Endothelial cell of hepatic sinusoid (primary cell): ENCODE results near the gene CKMT2.

Experiments
- in situ Hi-C: cut with HindIII; loops from 2 replicates; pipeline ENCODE4 v1.10.0; 2017; ENCODE audit warnings: low sequenced_read_pairs

The CKMT2 gene

GRCh38 chr5:81302596-81302995 is 69.5 kb downstream of the CKMT2 start:
- in situ Hi-C loops, result no loop called here

- in situ Hi-C loops, result no loop called here
Measured at GRCh38 chr5:81303563-81303962, 70.4 kb downstream of the CKMT2 start.

DNA sequence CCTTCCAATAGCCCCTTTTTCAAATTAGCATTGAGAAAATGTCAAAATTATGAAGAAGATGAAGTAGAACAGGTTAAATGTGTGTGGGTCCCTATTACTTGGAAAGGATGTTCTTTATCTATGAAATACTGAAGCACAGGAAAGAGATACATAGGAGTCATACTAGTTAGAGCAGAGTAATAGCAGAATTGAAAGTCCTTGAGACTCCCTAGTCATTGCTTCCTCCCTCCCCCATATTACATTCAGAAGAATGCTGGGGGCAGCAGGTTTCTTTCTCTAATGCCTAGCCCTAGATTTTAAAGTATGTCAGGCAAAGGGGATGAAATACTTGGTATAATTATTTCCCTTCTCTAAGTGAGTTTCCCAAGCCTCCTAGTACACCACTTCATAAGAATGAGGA is 72.7 kb downstream of the CKMT2 start:
- in situ Hi-C loops, result no loop called here

DNA sequence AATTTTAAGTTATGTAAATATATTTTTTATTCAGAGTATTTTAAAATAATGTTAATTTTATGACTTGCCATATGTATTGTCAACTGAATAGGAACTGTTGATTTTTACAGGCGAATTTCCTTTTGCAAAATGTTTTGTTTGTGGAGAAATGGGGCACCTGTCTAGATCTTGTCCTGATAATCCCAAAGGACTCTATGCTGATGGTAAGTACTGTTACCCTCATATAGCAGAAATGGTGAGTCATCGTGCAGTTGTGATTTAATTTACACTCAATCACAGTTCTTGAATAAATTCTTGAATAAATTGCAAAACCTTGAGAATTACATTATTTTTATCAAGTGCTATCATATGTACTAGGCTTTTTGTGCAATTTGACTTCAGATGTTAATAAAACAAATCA is 75.7 kb downstream of the CKMT2 start:
- in situ Hi-C loops, result no loop called here

- in situ Hi-C loops, result no loop called here
Measured at GRCh38 chr5:81310402-81311063, 77.4 kb downstream of the CKMT2 start.

- in situ Hi-C loops, result no loop called here
Measured at GRCh38 chr5:81313278-81313677, 80.2 kb downstream of the CKMT2 start.

- in situ Hi-C loops, result no loop called here
Measured at GRCh38 chr5:81313686-81314085, 80.6 kb downstream of the CKMT2 start.

DNA sequence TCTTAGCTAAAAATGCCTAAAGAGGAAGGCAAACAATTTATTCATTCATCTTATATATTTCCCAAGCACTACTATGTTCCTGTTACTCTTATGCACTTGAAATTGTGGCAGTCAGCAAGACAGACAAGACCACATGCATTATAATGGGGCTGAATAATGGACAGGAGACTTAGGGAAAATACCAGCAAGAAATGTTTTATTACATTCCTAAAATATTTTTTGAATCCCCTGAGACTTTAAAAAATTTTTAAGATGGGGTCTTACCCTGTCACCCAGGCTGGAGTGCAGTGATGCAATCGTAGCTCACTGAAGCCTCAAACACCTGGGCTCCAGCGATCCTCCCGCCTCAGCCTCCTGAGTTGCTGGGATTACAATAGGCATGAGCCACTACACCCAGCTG is 81.5 kb downstream of the CKMT2 start:
- in situ Hi-C loops, result no loop called here

- in situ Hi-C loops, result no loop called here
Measured at GRCh38 chr5:81315336-81315735, 82.2 kb downstream of the CKMT2 start.

GRCh38 chr5:81315830-81316229 is 82.7 kb downstream of the CKMT2 start:
- in situ Hi-C loops, result no loop called here
